GM23338 (cell line): ENCODE results near the gene MTCL3.
"Not testable (repeated sequence)": the region's sequence is repeated elsewhere in the genome, so short reads cannot be mapped to it uniquely, and the experiment has no call there.

ENCODE experiments used
- ATAC-seq: fragments of 200-7000 bp; cut with Tn5 transposase; 3 replicates; pipeline ENCODE4 v1.9.1; 2020
- DNase-seq: peaks from one replicate; pipeline ENCODE4 v3.0.0-alpha.2; 2015; ENCODE audit warnings: low spot score
- H2AFZ ChIP-seq: fragments of 200-600 bp; sonication (generic); 2 replicates; pipeline ENCODE4 v1.8.0; 2016; ENCODE audit warnings: antibody characterized with exemption, mild to moderate bottlenecking, moderate library complexity
- H3F3A ChIP-seq: fragments of 200-600 bp; sonication (generic); replicated peaks from 2 replicates; pipeline ENCODE4 v1.8.0; 2017; ENCODE audit warnings: antibody characterized with exemption, mixed run types, low read depth
- H3K27ac ChIP-seq: fragments of 200-600 bp; sonication (generic); 2 replicates; pipeline ENCODE4 v1.6.1; 2016; ENCODE audit warnings: low read depth
- H3K27me3 ChIP-seq: fragments of 200-600 bp; sonication (generic); 2 replicates; pipeline ENCODE4 v1.8.0; 2016; ENCODE audit warnings: mild to moderate bottlenecking, mixed run types, moderate library complexity; ENCODE audit not compliant: insufficient read depth
- H3K36me3 ChIP-seq: fragments of 200-600 bp; sonication (generic); 2 replicates; pipeline ENCODE4 v1.8.0; 2016; ENCODE audit warnings: mild to moderate bottlenecking; ENCODE audit not compliant: insufficient read depth
- H3K4me1 ChIP-seq: fragments of 200-600 bp; sonication (generic); 2 replicates; pipeline ENCODE4 v1.8.0; 2016; ENCODE audit warnings: mild to moderate bottlenecking, moderate library complexity; ENCODE audit not compliant: insufficient read depth
- H3K4me2 ChIP-seq: fragments of 200-600 bp; sonication (generic); 2 replicates; pipeline ENCODE4 v1.7.1; 2017; ENCODE audit warnings: mixed run types
- H3K4me3 ChIP-seq: fragments of 200-600 bp; sonication (generic); 2 replicates; pipeline ENCODE4 v1.6.1; 2016; ENCODE audit warnings: mixed run types
- H3K79me2 ChIP-seq: fragments of 200-600 bp; sonication (generic); replicated peaks from 2 replicates; pipeline ENCODE4 v1.8.0; 2017; ENCODE audit warnings: mild to moderate bottlenecking; ENCODE audit not compliant: insufficient read depth
- H3K9me2 ChIP-seq: fragments of 200-600 bp; sonication (generic); 2 replicates; pipeline ENCODE4 v1.8.0; 2017; ENCODE audit not compliant: insufficient read depth
- H4K20me1 ChIP-seq: fragments of 200-600 bp; sonication (generic); replicated peaks from 2 replicates; pipeline ENCODE4 v1.8.0; 2017; ENCODE audit warnings: mild to moderate bottlenecking; ENCODE audit not compliant: insufficient read depth
- H3K27ac Mint-ChIP-seq: 2 replicates; pipeline ENCODE4 v1.8.0; 2020; ENCODE audit warnings: inconsistent platforms, mild to moderate bottlenecking, moderate library complexity, mixed read lengths
- H3K27me3 Mint-ChIP-seq: 3 replicates; pipeline ENCODE4 v1.8.0; 2022; ENCODE audit warnings: low read depth, mild to moderate bottlenecking, moderate library complexity, mixed read lengths, inconsistent platforms; ENCODE audit not compliant: insufficient read depth, poor library complexity
- H3K36me3 Mint-ChIP-seq: 3 replicates; pipeline ENCODE4 v1.8.0; 2021; ENCODE audit warnings: low read depth, mild to moderate bottlenecking, inconsistent platforms, moderate library complexity, mixed read lengths
- H3K4me1 Mint-ChIP-seq: 3 replicates; pipeline ENCODE4 v1.8.0; 2020; ENCODE audit warnings: mild to moderate bottlenecking, inconsistent platforms, mixed read lengths
- H3K4me3 Mint-ChIP-seq: 3 replicates; pipeline ENCODE4 v1.8.0; 2021; ENCODE audit warnings: moderate library complexity, mild to moderate bottlenecking, inconsistent platforms, mixed read lengths
- H3K9me3 Mint-ChIP-seq: 3 replicates; pipeline ENCODE4 v1.8.0; 2020; ENCODE audit warnings: moderate library complexity, mild to moderate bottlenecking, inconsistent platforms, mixed read lengths
- CREB1 ChIP-seq: fragments of 250-450 bp; sonication (Bioruptor Pico); IDR thresholded peaks from 2 replicates; pipeline ENCODE4 v1.5.0; 2020; ENCODE audit warnings: low read depth, mild to moderate bottlenecking, moderate library complexity
- ETS1 ChIP-seq: IDR thresholded peaks from 2 replicates; pipeline ENCODE4 v1.6.1; 2016; ENCODE audit warnings: antibody characterized with exemption
- EZH2 ChIP-seq: fragments of 200-600 bp; sonication (generic); IDR thresholded peaks from one replicate; pipeline ENCODE4 v1.8.0; 2017; ENCODE audit warnings: antibody characterized with exemption, mild to moderate bottlenecking, low read depth; ENCODE audit not compliant: unreplicated experiment
- EZH2phosphoT487 ChIP-seq: fragments of 200-600 bp; sonication (generic); IDR thresholded peaks from one replicate; pipeline ENCODE4 v1.8.1; 2018; ENCODE audit warnings: antibody characterized with exemption; ENCODE audit not compliant: unreplicated experiment
- JUNB ChIP-seq: IDR thresholded peaks from one replicate; pipeline ENCODE4 v1.6.1; 2016; ENCODE audit warnings: antibody characterized with exemption; ENCODE audit not compliant: unreplicated experiment
- STAT1 ChIP-seq: IDR thresholded peaks from one replicate; pipeline ENCODE4 v1.6.1; 2016; ENCODE audit warnings: antibody characterized with exemption; ENCODE audit not compliant: unreplicated experiment
- ZNF114 ChIP-seq: fragments of 250-450 bp; sonication (Bioruptor Pico); IDR thresholded peaks from 2 replicates; pipeline ENCODE4 v1.5.0; 2020; ENCODE audit warnings: mild to moderate bottlenecking, moderate library complexity
- ZNF331 ChIP-seq: fragments of 250-450 bp; sonication (Bioruptor Pico); IDR thresholded peaks from 2 replicates; pipeline ENCODE4 v1.5.0; 2020; ENCODE audit warnings: low read depth, mild to moderate bottlenecking, moderate library complexity
- TF ChIP-seq, protein P1 (sequence below): IDR thresholded peaks from one replicate; pipeline ENCODE4 v1.6.1; 2018; ENCODE audit warnings: antibody characterized with exemption; ENCODE audit not compliant: unreplicated experiment

Gene MTCL3

GRCh38 chr6:127434651-127435050 lies 84.5 kb downstream of the MTCL3 start (continued):
- TF ChIP-seq, protein P1, sequence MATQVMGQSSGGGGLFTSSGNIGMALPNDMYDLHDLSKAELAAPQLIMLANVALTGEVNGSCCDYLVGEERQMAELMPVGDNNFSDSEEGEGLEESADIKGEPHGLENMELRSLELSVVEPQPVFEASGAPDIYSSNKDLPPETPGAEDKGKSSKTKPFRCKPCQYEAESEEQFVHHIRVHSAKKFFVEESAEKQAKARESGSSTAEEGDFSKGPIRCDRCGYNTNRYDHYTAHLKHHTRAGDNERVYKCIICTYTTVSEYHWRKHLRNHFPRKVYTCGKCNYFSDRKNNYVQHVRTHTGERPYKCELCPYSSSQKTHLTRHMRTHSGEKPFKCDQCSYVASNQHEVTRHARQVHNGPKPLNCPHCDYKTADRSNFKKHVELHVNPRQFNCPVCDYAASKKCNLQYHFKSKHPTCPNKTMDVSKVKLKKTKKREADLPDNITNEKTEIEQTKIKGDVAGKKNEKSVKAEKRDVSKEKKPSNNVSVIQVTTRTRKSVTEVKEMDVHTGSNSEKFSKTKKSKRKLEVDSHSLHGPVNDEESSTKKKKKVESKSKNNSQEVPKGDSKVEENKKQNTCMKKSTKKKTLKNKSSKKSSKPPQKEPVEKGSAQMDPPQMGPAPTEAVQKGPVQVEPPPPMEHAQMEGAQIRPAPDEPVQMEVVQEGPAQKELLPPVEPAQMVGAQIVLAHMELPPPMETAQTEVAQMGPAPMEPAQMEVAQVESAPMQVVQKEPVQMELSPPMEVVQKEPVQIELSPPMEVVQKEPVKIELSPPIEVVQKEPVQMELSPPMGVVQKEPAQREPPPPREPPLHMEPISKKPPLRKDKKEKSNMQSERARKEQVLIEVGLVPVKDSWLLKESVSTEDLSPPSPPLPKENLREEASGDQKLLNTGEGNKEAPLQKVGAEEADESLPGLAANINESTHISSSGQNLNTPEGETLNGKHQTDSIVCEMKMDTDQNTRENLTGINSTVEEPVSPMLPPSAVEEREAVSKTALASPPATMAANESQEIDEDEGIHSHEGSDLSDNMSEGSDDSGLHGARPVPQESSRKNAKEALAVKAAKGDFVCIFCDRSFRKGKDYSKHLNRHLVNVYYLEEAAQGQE, result no peak
- TF ChIP-seq CREB1 (no peak), EZH2phosphoT487 (no peak)

- not testable (repeated sequence) for H3K27ac ChIP-seq, H3K79me2 ChIP-seq, H4K20me1 ChIP-seq, H3K36me3 ChIP-seq, H3K9me2 ChIP-seq, DNase-seq, H3F3A ChIP-seq, H3K4me3 ChIP-seq, H3K27ac Mint-ChIP-seq, H3K4me3 Mint-ChIP-seq, H3K27me3 ChIP-seq, ATAC-seq, H2AFZ ChIP-seq, H3K4me2 ChIP-seq, H3K27me3 Mint-ChIP-seq, H3K4me1 ChIP-seq, H3K4me1 Mint-ChIP-seq
- Mint-ChIP-seq H3K36me3 (peaks cover 12% of the 10 kb centered on the region), H3K9me3 (peaks cover 20% of the 10 kb centered on the region)
Observed at GRCh38 chr6:127428562-127428961, 90.6 kb downstream of the MTCL3 start.

GRCh38 chr6:127423921-127424320 lies 95.2 kb downstream of the MTCL3 start:
- Histone ChIP-seq H3K36me3 (no peaks in the 10 kb centered on the region), H3K4me3 (no peak overlapping the region), H3K27me3 (no peaks in the 10 kb centered on the region), H3K79me2 (no peaks in the 10 kb centered on the region), H3K4me2 (no peak overlapping the region), H3K9me2 (no peaks in the 10 kb centered on the region), H2AFZ (no peak overlapping the region), H3K27ac (no peak overlapping the region), H4K20me1 (no peaks in the 10 kb centered on the region), H3F3A (no peaks in the 10 kb centered on the region), H3K4me1 (no peaks in the 10 kb centered on the region)
- H3K9me3 Mint-ChIP-seq, result peaks cover 10% of the 10 kb centered on the region
- no peak overlapping the region for H3K4me3 Mint-ChIP-seq
- no peak overlapping the region for H3K27ac Mint-ChIP-seq
- H3K27me3 Mint-ChIP-seq, result no peaks in the 10 kb centered on the region
- DNase-seq (no peak), ATAC-seq (no peak)
- H3K36me3 Mint-ChIP-seq, result peaks cover 7% of the 10 kb centered on the region
- peaks cover 7% of the 10 kb centered on the region for H3K4me1 Mint-ChIP-seq
- TF ChIP-seq ZNF114 (CRISPR knock-in tag) (no peak), STAT1 (no peak), ETS1 (no peak), EZH2 (no peak), EZH2phosphoT487 (no peak), JUNB (no peak), ZNF331 (CRISPR knock-in tag) (no peak)
- TF ChIP-seq, protein P1, result no peak
